GM21515 (cell line): ENCODE measurements around the gene SHH.
"Not testable (repeated sequence)": the region's sequence is repeated elsewhere in the genome, so short reads cannot be mapped to it uniquely, and the experiment has no call there.

Experiments used
- ATAC-seq: cut with Tn5 transposase; IDR thresholded peaks from one replicate; pipeline ENCODE4 v1.9.1; 2021; ENCODE audit not compliant: unreplicated experiment

SHH gene

DNA sequence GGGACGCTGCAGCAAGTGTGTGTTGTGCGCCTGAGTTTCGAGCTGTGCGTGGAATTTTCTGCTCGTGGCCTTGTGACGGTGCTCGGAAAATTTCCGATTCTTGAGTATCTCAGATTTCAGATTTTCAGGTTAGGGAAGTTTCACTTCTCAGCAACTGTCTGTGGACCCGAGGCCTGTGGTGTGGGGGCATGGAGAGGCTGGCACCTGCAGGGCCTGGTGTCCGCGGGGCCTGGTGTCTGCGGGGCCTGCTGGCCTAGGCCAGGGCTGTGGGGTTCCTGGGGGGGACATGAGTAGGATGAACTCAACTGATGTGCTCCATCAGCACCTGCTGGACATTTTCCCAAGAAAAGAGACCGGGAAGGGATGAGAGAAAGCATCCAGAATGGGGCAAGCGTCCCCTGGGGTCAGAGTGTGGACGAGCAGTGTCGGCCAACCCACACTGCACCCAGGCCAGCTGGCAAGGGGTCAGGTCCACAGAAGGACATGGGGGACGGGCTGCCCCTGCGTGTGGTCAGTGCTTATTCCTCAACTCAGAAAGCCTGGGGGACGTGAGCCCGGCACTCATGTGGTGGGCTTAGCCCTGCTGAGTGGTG lies 31.3 kb upstream of the SHH start:
- ATAC-seq: no peak

DNA sequence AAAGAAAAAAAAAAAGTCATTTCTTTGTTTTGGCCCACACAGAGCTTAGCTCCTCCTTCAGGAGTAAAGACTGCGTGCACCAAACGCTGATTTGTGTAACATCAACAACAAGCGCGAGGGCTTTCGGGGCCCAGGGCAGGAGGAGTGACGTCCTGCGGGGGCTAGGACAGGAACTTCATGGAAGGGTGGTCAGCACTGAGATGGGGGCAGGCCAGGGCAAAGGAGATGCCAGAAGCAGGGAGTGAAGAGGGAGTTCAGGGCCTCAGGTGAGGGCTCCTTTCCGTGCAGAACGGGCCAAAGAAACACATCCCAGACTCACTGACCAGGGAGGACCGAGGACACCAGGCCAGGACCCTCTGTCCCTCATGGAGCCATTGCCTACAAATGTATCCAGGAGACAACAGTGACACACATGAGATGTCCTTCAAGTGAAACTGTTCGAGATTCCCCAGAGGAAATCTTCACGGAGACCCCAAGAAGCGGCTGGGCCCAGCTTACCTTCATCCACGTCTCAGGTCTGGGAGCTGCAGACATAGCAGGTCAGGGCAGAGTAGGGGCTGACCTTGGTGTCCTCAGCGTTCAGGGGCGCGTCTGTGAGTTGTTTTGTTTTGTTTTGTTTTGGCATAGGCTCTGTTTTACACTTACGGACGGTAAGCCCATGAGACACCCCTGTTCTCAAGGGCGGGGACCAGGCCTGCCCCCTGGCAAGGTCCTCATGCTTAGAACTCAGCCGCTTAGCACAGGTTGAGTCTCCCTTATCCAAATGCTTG lies 30.4 kb upstream of the SHH start:
- ATAC-seq: no peak

DNA sequence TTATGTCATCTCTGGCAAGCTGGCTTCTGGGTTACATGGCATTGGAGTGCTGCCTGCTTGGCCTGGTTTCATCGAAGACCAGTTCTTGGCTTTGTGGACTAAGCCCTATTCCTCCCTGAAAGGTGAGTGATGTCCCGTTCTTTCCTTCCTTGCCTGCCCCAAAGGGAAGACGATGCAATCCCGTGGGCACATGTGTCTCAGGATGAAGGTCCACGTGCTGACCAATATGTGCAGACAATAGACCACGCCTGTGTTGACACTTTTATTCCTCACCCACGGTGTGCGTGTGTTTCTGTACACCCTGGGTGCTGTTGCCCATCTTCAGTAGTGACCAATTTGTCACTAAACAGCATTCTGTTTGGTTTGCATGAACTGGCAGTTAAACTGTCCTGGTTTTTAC lies 28.6 kb upstream of the SHH start:
- no peak for ATAC-seq

DNA sequence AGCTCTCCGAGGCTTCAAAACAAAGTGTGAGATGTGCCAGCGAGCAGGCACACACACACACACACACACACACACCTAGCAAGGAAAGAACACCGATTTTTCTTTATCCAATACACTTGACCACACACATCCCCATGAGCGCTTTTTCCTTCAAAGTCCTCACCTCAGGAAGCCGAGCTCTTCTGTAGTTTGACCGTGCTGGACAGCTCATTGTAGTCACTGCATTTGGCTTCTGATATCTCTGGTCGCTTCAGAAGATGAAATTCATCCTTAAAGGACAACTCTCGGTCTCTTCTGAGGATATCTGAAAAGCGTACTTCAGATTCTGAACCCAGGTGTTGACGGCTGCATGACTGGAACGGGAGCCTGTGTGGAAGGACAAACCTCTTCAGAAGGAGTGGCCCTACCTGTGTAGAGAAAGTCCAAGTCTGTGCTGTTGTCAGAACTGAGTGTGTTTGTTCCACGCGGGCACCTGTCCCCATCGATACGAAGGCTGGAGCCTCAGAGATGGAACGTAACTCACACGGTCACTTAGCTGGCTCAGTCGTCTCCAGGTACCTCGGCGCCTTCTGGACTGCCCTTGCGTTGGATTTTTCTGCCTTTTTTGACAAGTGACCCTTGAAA lies 28.1 kb upstream of the SHH start:
- ATAC-seq: no peak

DNA sequence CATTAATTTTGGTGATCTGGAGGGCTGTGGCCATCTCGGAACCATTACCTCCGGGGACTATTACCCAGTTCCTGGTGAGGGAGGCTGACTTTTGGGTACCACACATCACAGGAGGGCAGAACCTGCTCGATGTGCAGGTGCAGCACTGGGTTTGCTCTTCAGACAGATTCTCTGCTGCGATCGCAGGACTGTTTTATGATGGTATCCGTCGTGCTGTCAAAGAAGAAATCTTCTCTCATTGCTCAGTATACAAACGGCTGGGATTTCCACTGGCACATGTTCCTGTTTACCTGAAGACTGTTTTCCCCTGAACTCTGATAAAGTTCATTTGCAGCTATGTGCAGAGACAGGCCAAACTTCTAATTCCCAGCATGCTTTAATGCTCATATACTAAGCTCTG lies 27.2 kb upstream of the SHH start:
- ATAC-seq: no peak

DNA sequence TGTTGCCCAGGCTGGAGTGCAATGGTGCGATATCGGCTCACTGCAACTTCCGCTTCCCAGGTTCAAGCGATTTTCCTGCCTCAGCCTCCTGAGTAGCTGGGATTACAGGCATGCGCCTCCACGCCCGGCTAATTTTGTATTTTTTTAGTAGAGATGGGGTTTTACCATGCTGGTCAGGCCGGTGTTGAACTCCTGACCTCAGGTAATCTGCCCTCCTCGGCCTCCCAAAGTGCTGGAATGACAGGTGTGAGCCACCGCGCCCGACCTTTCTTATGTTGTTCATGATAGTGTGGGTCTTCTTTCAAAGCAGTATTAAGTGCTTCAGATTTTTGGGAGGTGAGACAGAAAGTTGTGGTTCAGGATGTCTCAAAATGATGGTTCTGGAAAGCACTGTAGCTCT lies 26.0 kb upstream of the SHH start:
- ATAC-seq: not testable (repeated sequence)

DNA sequence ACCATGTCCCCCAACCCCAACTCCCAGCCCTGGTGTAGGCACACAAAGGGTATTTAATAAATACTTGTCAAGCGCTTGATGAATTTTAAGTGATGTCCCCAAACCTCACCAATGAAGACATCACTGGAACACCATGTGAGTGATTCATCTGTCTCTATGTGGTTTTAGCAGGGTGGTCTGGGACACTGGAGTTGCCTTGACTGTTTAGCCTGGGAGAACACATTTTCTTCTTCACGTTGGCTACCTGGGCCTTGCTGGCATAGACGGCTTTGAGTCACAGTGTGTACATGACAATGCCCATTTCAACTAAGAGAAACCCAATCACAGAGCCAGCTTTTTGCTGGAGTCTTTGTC lies 24.8 kb upstream of the SHH start:
- ATAC-seq: no peak

DNA sequence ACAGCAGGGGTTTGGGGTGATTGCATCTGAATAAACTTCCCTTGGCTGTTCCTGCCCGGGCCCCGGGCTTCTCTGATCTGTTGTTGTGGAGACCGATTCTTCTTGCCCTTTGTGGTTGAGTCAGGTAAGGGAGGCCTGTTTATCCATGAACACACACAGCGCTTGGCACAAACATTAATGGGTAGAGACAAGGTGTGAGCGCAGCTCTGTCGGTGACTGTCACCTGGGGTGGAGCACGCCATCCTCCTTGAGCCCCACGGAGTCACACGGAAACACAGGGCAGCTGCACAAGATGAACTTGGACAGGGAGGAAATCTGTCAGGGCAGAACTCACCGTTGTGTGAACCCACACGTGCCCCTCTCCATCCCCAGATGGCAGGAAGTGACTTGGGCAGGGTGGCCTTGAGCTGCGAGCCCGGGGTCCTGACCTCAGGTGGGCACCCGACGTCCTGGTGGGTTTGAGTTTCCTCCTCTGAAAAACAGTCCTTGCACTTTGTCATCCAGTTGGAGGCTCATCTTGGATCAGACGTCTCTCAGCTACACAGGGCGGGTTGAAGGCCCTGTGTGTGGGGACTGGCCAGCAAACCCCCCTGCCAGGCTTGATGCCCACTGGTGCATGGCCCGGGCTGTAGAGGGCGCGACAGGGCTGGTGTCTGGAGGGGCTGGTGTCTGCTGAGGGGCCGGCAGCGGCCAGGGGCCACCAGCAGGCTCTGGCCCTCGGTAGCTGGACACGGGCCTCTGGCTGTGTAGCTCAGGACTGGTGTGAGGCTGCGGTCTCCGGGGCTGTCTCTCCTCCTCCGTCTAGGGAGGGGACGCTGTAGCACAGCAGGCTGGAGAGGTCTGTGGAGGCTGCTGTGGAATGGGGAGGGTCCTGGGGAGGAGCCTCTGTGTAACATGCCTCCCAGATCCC lies 24.2 kb upstream of the SHH start:
- no peak for ATAC-seq

DNA sequence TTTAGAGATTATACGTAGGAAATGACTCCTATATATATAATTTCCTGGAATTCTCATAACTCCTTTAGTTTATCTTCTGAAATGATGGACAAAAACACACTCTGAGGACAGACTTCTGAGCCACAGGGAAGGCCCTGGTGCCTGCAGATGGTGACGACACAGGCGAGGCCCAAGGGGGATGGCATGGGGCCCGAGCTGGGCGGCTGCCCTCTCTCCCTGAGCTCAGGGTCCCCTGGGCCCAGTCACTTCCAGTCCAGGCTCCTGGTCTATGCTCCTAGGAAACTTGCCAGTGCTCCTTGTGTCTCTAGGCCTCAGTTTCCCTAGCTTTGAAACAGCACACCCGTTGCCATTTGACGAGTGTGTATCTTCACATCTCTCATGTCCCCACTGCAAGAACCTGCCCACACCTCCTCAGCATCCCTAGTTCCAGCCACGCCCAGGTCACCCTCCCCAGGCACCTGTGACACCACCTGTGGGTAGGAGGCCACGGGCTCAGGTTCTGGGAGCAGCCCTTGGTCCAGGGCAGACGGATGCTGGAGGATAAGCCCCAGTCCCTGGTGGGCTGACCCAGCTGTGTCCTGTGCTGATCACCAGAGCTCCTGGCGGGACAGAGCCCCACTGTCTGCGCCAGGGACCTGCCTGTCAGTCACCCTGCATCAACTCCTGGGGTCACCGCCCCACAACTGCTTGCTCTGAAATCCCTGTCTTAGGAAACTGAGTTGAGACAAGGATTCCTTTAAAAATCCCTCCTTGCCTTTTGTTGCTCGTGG lies 23.4 kb upstream of the SHH start:
- no peak for ATAC-seq

DNA sequence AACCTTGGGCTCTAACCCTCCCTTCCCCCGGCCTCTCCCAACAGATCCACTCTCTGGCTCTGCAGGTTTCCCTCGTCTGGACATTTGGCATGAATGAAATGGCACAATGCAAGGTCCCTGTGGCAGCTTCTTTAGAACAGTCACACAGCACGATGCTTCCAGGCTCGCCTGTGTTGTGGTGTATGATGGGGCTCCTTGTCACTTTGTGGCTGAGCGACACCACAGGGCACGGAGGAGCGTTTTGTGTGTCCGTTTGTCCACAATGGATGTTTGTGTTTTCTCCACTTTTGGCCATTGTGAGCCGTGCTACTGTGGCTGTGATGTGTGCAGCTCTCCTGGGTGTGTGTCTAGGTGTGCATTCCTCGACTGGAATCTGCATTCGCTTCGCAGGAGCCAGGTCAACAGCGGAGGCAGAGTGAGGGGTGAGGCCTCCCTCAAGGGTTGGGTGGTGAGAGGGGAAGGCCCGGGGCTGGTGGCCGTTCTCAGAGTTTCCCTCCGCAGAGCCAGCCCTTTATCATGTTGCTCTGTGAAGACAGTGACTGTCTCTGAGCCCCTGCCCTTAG lies 22.3 kb upstream of the SHH start:
- ATAC-seq: no peak

DNA sequence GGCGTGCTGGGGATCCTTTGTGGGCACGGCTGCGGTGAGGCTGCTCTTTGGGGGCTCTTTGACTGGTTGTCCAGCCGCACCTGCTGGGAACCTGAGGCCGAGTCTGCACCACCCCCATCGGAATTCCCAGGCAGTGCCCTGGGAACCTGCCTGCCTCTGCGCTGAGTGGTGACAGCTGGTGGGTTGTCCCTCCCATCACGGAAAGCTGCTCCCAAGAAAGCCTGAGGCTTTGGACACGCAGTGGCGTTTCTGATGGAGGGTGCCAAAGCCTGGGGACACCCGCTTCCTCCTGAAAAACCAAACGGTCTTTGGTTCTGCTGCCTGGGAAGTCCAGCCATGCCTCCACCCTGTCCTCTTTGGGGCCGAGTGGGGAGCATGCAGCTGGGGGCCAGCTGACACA lies 21.4 kb upstream of the SHH start:
- ATAC-seq: no peak

DNA sequence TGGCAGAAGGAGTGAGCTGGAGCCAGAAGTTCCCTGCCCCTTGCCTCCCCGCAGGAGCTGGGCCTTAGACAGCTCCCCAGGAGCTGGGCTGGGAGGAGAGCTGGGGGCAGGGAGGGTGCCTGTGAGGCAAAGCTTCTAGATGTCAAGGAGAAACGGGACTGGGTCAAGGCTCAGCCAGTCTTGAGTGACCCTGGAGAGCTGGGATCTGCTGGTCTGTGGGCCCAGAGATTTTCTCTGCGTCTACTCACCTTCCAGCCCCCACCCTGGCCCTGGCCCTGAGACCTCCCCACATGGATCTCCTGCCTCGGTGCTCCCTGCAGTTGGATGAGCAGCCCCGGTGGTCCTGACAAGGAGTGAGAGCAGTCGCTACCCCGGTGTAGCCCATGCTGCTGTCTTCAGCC lies 20.3 kb upstream of the SHH start:
- no peak for ATAC-seq

DNA sequence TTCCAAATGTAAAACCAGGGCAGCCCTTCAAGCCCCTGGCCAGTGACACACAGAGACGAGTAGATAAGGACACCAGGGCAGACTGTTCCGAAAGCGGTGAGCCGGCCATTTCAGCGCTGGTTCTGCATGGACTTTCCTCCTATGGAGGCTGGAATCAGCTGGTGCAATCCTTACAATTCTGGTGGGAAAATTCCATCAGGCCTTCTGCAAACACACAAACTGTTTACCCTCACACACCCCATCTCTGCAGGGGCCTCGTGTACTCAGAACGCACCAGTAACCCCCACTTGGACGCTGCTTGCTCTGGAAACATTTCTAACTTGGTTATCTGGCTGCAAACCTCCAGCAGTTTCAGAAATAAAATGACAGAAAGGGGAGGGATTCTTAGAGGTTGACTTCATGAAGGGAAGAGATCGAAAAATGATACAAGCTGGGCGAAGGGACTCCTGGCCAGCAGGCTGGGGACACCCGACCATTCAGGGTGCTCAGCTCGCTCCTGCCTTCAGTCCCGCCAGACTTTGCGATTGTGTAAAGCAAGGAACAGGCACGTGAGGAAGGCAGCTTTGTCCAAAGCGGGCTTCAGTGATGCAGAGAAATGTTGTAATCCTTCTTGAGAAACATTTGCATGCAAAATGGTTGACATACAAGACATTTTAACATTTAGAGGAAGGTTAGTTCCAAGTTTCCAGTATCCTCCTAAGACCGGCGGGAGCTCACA lies 19.7 kb upstream of the SHH start:
- ATAC-seq: no peak

DNA sequence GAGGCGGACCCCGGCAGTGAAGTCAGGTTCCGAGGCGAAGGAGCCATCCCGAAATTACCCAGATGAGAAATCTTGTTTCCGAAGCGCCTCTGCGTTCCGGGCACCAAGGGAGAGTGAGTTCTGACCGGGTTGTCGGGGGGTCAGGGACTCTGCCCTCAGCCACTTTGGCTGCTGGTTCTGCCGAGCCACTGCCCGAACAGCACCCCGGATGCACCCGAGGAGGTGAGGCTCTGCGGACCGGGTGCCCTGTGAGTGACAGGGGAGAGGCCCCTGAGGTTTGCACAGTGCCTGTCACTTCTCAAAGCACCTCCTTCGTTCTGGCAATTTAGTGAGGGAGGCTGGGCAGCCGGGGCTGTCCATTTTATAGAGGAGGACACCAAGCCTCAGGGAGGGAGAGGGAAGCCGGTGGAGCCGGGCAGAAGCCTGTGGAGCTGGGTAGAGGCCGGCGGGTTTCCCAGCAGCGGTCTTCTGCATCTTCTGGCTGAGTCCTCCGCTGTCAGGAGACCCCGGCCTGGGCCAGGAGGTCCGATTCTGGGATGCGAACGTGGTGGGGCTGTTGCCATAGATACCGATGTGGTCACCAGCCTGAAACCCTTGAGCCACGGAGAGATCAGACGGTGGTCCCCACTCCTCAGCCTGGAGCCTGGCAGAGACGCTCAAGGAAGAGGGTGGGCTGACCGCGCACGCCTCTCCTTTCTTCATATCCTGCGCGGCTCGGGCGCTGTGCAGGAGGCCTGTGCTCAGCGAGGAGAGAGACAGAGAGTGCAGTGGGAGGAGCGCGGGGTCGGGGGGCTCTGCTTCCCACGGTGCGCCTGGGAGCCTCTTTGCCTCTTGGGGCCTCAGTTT lies 18.9 kb upstream of the SHH start:
- no peak for ATAC-seq

DNA sequence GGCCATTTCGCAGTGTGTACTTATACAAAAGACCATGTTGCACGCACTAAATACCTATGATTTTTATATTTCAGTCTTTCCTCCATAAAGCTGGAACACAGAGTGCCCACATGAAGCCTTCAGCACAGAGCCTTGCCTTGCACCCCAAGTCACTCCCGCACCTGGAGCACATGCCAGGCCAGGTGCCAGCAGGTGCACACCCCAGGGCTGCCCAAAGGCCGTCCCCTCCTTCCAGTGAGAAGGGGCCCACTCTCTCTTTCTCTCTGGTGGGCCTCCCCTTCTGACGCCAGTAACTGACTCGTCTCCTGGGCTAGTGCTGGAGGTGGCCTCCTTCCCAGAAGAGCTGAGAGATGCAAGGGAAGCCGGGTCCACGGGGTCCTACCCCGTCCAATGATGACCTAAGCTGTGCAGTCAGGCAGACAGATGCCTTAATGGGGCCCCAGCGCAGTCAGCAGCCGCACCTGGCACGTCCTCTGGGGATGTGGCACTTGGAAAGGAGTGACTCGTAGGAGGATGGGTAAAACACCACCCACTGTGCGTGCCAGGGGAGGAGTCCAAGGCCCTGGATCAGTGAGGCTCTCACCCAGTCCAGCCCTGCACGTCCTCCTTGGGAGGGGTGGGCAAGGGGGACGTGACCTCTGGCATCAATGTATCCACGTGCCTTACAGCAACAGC lies 17.7 kb upstream of the SHH start:
- no peak for ATAC-seq

DNA sequence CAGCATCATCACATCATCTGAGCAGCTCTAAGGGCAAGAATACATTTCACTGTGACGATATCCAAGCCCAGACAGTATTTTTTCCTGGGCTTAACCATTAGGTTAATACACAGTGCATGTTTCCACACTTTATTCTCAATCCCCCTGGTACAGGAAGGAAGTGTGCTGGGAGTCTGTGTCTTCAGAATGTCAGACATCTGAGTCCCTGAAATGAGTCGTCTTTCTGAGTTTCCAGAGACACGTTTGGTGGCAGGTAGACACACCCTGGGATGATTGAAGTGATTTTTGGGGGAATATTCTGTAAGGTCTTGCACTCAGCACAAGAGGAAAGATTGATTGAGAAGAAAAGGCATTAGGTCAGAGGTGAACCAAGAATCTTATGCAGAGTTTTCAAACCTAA lies 13.1 kb upstream of the SHH start:
- no peak for ATAC-seq

DNA sequence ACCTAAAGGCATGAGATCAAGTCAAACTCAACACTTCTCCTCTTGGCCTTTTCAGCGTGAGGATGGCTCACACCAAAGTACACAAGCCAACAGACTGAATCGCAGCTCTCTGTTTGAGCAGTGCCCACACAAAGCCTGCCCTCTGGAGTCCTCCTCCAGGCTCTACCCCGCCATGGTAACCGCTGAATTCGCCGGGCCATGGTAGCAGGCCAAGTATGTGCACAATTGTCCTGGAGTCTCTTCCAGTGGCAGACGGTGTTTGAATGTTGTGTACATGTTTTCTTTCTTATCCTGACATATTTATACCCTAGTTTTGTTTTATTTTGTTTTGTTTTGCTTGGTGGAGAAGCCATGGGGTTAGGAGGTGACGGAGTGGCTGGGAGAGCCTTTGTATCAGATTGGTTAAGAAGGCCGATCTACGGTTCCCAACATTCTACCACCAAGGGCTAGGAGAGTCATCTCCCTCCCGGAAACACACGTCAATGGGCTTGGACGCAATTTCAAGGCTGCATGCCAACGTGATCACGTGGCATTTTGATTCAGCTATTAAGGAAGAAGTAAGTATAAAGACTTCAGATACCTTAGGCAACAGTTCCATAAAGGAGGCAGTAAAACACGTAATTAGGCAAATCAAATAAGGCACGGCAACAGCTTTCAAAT lies 12.1 kb upstream of the SHH start:
- no peak for ATAC-seq

DNA sequence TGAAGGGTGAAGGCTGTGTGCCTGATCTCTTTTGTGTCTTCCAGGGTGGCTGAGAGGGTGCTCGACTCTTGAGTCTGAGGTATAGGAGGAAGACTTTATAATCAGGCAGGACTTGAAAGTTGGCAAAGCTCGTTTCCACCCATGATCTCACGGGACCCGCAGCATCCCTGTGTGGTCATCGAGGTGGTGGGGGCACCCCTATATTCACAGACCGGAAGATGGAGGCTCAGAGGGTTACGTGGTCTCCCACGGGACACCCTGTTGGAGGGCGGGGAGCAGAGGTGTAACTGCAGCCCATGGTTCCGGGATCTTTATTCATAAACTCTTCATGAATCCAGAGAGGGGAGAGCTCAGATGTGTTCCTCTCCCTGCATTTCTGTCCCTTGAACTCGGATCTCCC lies 9.6 kb upstream of the SHH start:
- no peak for ATAC-seq
